ENCODE results near the gene CAMTA2. TPM values are rescaled to one million over a fixed set of nuclear protein-coding genes. Genes with fewer than 3 reads are reported as not detected.

CAMTA2 gene
- total and polyA plus RNA-seq, 2 experiments from 2014 or later, result 4.4 to 8.7 TPM

GRCh38 chr17:4933646-4934045 lies 53.8 kb downstream of the CAMTA2 start:
- no peak for TF ChIP-seq ZNF114 (CRISPR knock-in tag; IDR thresholded peaks at IDR 0.05)
- TF ChIP-seq JUNB (IDR thresholded peaks at IDR 0.05; ENCODE audit: unreplicated experiment), result no peak
- no peak for TF ChIP-seq EZH2 (IDR thresholded peaks at IDR 0.05; ENCODE audit: low read depth, unreplicated experiment)
- no peak for TF ChIP-seq ETS1 (IDR thresholded peaks at IDR 0.05)
- TF ChIP-seq, protein P1, sequence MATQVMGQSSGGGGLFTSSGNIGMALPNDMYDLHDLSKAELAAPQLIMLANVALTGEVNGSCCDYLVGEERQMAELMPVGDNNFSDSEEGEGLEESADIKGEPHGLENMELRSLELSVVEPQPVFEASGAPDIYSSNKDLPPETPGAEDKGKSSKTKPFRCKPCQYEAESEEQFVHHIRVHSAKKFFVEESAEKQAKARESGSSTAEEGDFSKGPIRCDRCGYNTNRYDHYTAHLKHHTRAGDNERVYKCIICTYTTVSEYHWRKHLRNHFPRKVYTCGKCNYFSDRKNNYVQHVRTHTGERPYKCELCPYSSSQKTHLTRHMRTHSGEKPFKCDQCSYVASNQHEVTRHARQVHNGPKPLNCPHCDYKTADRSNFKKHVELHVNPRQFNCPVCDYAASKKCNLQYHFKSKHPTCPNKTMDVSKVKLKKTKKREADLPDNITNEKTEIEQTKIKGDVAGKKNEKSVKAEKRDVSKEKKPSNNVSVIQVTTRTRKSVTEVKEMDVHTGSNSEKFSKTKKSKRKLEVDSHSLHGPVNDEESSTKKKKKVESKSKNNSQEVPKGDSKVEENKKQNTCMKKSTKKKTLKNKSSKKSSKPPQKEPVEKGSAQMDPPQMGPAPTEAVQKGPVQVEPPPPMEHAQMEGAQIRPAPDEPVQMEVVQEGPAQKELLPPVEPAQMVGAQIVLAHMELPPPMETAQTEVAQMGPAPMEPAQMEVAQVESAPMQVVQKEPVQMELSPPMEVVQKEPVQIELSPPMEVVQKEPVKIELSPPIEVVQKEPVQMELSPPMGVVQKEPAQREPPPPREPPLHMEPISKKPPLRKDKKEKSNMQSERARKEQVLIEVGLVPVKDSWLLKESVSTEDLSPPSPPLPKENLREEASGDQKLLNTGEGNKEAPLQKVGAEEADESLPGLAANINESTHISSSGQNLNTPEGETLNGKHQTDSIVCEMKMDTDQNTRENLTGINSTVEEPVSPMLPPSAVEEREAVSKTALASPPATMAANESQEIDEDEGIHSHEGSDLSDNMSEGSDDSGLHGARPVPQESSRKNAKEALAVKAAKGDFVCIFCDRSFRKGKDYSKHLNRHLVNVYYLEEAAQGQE (IDR thresholded peaks at IDR 0.05; ENCODE audit: unreplicated experiment), result no peak
- TF ChIP-seq POLR2AphosphoS5 (IDR thresholded peaks at IDR 0.05; ENCODE audit: low read depth), result no peak
- no peak for TF ChIP-seq ZNF331 (CRISPR knock-in tag; IDR thresholded peaks at IDR 0.05; ENCODE audit: low read depth)
- TF ChIP-seq, protein P2, sequence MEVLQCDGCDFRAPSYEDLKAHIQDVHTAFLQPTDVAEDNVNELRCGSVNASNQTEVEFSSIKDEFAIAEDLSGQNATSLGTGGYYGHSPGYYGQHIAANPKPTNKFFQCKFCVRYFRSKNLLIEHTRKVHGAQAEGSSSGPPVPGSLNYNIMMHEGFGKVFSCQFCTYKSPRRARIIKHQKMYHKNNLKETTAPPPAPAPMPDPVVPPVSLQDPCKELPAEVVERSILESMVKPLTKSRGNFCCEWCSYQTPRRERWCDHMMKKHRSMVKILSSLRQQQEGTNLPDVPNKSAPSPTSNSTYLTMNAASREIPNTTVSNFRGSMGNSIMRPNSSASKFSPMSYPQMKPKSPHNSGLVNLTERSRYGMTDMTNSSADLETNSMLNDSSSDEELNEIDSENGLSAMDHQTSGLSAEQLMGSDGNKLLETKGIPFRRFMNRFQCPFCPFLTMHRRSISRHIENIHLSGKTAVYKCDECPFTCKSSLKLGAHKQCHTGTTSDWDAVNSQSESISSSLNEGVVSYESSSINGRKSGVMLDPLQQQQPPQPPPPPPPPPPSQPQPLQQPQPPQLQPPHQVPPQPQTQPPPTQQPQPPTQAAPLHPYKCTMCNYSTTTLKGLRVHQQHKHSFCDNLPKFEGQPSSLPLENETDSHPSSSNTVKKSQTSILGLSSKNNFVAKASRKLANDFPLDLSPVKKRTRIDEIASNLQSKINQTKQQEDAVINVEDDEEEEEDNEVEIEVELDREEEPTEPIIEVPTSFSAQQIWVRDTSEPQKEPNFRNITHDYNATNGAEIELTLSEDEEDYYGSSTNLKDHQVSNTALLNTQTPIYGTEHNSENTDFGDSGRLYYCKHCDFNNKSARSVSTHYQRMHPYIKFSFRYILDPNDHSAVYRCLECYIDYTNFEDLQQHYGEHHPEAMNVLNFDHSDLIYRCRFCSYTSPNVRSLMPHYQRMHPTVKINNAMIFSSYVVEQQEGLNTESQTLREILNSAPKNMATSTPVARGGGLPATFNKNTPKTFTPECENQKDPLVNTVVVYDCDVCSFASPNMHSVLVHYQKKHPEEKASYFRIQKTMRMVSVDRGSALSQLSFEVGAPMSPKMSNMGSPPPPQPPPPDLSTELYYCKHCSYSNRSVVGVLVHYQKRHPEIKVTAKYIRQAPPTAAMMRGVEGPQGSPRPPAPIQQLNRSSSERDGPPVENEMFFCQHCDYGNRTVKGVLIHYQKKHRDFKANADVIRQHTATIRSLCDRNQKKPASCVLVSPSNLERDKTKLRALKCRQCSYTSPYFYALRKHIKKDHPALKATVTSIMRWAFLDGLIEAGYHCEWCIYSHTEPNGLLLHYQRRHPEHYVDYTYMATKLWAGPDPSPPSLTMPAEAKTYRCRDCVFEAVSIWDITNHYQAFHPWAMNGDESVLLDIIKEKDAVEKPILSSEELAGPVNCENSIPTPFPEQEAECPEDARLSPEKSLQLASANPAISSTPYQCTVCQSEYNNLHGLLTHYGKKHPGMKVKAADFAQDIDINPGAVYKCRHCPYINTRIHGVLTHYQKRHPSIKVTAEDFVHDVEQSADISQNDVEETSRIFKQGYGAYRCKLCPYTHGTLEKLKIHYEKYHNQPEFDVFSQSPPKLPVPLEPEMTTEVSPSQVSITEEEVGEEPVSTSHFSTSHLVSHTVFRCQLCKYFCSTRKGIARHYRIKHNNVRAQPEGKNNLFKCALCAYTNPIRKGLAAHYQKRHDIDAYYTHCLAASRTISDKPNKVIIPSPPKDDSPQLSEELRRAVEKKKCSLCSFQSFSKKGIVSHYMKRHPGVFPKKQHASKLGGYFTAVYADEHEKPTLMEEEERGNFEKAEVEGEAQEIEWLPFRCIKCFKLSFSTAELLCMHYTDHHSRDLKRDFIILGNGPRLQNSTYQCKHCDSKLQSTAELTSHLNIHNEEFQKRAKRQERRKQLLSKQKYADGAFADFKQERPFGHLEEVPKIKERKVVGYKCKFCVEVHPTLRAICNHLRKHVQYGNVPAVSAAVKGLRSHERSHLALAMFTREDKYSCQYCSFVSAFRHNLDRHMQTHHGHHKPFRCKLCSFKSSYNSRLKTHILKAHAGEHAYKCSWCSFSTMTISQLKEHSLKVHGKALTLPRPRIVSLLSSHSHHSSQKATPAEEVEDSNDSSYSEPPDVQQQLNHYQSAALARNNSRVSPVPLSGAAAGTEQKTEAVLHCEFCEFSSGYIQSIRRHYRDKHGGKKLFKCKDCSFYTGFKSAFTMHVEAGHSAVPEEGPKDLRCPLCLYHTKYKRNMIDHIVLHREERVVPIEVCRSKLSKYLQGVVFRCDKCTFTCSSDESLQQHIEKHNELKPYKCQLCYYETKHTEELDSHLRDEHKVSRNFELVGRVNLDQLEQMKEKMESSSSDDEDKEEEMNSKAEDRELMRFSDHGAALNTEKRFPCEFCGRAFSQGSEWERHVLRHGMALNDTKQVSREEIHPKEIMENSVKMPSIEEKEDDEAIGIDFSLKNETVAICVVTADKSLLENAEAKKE (CRISPR knock-in tag; IDR thresholded peaks at IDR 0.05), result no peak
- TF ChIP-seq EZH2phosphoT487 (IDR thresholded peaks at IDR 0.05; ENCODE audit: unreplicated experiment), result no peak
- TF ChIP-seq CREB1 (CRISPR knock-in tag; IDR thresholded peaks at IDR 0.05; ENCODE audit: low read depth), result no peak
- TF ChIP-seq, protein P3, sequence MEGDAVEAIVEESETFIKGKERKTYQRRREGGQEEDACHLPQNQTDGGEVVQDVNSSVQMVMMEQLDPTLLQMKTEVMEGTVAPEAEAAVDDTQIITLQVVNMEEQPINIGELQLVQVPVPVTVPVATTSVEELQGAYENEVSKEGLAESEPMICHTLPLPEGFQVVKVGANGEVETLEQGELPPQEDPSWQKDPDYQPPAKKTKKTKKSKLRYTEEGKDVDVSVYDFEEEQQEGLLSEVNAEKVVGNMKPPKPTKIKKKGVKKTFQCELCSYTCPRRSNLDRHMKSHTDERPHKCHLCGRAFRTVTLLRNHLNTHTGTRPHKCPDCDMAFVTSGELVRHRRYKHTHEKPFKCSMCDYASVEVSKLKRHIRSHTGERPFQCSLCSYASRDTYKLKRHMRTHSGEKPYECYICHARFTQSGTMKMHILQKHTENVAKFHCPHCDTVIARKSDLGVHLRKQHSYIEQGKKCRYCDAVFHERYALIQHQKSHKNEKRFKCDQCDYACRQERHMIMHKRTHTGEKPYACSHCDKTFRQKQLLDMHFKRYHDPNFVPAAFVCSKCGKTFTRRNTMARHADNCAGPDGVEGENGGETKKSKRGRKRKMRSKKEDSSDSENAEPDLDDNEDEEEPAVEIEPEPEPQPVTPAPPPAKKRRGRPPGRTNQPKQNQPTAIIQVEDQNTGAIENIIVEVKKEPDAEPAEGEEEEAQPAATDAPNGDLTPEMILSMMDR (conservative IDR thresholded peaks at IDR 0.05; ENCODE audit: low read depth in 2 of 2), result no peak
- TF ChIP-seq STAT1 (IDR thresholded peaks at IDR 0.05; ENCODE audit: unreplicated experiment), result no peak
- no peak for TF ChIP-seq NANOG (IDR thresholded peaks at IDR 0.05; ENCODE audit: borderline replicate concordance)
- Mint-ChIP-seq H3K27me3 (ENCODE audit: insufficient read depth, low read depth, poor library complexity) (peaks cover 10% of the 10 kb centered on the region), H3K36me3 (ENCODE audit: low read depth) (peaks cover 43% of the 10 kb centered on the region), H3K9me3 (no peaks in the 10 kb centered on the region), H3K27ac (no peak overlapping the region), H3K4me1 (peaks cover 22% of the 10 kb centered on the region), H3K4me3 (no peak overlapping the region)
- H3K9me2 ChIP-seq (ENCODE audit: insufficient read depth), result no peaks in the 10 kb centered on the region
- H3F3A ChIP-seq (replicated peaks; ENCODE audit: low read depth), result peaks cover 4% of the 10 kb centered on the region; the same call in 1 of the 2 replicates
- no peak for DNase-seq (ENCODE audit: low spot score)
- no peak overlapping the region for H3K4me3 ChIP-seq
- H3K4me1 ChIP-seq (ENCODE audit: insufficient read depth), result peaks cover 3% of the 10 kb centered on the region
- H3K27me3 ChIP-seq (ENCODE audit: insufficient read depth), result no peaks in the 10 kb centered on the region
- no peak overlapping the region for H2AFZ ChIP-seq
- no peaks in the 10 kb centered on the region; the same call in 1 of the 2 replicates for H3K36me3 ChIP-seq (ENCODE audit: insufficient read depth)
- ATAC-seq, result no peak
- no peak overlapping the region for H3K4me2 ChIP-seq
- no peaks in the 10 kb centered on the region for H4K20me1 ChIP-seq (replicated peaks; ENCODE audit: insufficient read depth)
- no peak overlapping the region for H3K27ac ChIP-seq (ENCODE audit: low read depth)
- peaks cover 5% of the 10 kb centered on the region for H3K79me2 ChIP-seq (replicated peaks; ENCODE audit: insufficient read depth)

All from GM23338 (cell line).